ENCODE results near the gene DNAJC7.
A peak's percentile ranks its signal among the peaks of the same experiment; 100 is the strongest.
"Not testable (repeated sequence)": the region's sequence is repeated elsewhere in the genome, so short reads cannot be mapped to it uniquely, and the experiment has no call there.

Gene DNAJC7

DNA sequence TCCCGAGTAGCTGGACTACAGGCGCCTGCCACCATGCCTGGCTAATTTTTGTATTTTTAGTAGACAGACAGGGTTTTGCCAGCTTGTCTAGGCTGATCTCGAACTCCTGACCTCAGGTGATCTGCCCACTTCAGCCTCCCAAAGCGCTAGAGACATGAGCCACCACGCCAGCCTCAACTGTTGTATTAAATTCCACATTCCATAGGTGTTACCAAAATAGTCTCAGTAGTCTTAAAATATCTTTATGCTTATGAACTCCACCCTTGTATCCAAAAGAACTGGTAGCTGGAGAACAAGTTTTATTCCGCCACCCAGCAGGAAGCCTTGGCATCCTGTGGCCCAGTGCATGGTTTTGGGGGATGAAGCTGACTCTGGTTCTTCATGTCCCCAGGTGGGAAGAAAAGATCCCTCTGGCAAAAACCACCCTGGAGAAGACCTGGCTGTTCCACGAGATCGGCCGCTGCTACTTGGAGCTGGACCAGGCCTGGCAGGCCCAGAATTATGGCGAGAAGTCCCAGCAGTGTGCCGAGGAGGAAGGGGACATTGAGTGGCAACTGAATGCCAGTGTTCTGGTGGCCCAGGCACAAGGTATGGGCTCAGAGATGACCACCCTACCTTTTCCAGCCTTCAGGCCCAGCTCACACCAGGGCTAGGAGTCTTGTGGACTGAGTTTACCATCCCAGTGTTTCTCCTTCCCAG lies 68.3 kb downstream of the DNAJC7 start:
- DNase-seq (ENCODE audit: low spot score) = no peak

GRCh38 chr17:41944943-41945342 lies 72.3 kb downstream of the DNAJC7 start:
- DNase-seq (ENCODE audit: low spot score) = no peak

GRCh38 chr17:41943492-41943891 lies 73.7 kb downstream of the DNAJC7 start:
- no peak for DNase-seq (ENCODE audit: low spot score)

- no peak for DNase-seq (ENCODE audit: low spot score)
Measured at GRCh38 chr17:41942626-41943373, 74.4 kb downstream of the DNAJC7 start.

GRCh38 chr17:41941168-41941567 lies 76.1 kb downstream of the DNAJC7 start:
- DNase-seq (ENCODE audit: low spot score) = no peak

DNA sequence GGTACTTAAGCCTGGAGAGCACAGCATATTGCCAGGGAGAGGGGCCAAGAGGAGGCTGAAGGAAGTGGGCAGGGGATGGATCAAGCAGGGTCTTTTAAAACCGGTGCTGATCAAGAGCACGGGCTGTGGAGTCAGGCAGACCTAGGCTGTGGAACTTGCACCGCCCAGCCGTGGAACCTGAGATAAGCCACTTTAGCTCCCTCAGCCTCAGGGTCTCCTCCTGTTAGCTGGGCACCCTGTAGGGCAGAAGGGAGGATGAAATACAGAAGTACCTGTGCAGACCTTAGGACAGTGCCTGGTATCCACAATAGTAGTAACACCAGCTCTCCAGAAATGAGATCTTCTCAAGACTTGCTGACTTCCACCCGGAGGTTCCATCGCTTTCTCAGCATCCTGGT lies 77.5 kb downstream of the DNAJC7 start:
- DNase-seq (ENCODE audit: low spot score) = no peak

GRCh38 chr17:41939044-41939692 lies 78.1 kb downstream of the DNAJC7 start:
- no peak for DNase-seq (ENCODE audit: low spot score)

GRCh38 chr17:41937970-41938954 lies 79.0 kb downstream of the DNAJC7 start:
- DNase-seq (ENCODE audit: low spot score) = no peak

DNA sequence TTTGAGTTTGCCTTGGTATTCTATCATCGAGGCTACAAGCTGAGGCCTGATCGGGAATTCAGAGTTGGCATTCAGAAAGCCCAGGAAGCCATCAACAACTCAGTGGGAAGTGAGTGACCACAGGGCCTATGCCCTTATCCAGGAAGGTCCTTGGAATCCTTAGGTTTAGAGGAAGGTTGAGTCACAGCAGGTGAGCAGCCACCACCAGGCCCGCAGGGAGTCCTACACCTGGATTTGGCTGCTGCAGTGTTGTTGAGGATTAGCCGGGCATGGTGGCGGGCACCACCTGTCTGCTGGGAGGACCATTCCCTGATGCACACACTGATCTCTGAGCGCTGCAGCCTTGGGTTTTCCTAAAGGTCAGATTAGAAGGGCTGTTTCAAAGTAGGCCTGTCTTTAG lies 81.6 kb downstream of the DNAJC7 start:
- DNase-seq (ENCODE audit: low spot score) = no peak

- no peak for DNase-seq (ENCODE audit: low spot score)
Measured at GRCh38 chr17:41932816-41933389, 84.3 kb downstream of the DNAJC7 start.

GRCh38 chr17:41931715-41932114 lies 85.5 kb downstream of the DNAJC7 start:
- not testable (repeated sequence) for DNase-seq (ENCODE audit: low spot score)

DNA sequence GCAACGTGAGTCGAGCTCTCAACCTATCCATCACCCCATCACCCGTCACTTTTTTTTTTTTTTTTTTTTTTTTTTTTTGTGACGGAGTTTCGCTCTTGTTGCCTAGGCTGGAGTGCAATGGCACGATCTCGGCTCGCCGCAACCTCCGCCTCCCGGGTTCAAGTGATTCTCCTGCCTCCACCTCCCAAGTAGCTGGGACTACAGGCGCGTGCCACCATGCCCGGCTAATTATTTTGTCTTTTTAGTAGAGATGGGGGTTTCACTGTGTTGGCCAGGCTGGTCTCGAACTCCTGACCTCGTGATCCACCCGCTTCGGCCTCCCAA lies 86.4 kb downstream of the DNAJC7 start:
- not testable (repeated sequence) for DNase-seq (ENCODE audit: low spot score)

DNA sequence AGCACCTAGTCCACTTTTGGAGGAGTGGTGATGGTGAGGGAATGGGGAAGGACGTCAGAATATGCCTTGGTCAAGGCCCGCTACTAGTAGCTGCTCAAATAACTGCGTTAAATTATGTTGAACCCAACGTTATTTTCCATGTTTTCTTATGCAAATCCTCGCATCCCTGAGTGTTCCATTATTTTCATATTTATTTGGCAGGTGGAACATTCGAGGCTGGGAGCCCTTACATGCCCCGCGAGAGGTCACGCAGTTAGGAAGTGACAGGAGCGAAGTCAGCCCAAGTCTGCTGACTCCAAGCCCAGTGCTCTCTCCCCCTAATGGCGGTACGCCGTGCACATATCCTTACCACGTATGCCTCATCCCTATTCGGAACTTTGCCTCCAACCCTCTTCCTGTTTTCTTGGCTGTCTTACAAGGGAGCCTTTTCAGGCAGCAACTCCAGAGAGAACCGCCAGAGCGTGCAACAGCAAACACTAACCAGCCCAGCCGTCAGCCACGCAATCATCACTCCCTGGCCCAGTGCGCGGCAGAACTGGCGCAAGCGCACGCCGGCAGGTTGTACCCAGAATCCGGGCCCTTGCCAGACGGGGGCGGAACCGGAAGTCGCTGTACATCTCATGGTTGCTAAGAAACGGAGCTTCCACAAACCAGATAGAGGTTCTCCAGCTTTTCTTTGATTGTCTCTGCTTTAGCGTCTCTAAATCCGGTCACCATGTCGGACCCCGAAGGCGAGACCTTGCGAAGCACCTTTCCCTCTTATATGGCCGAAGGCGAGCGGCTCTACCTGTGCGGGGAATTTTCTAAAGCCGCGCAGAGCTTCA lies 87.0 kb downstream of the DNAJC7 start, which contains the start of gene ODAD4:
Gene ODAD4, plus strand, starts transcription at position 609 of the 824 bp plus-strand sequence. Its CDS starts 107 bp downstream, at position 716.
- peak; percentile 98 for DNase-seq (ENCODE audit: low spot score)

DNA sequence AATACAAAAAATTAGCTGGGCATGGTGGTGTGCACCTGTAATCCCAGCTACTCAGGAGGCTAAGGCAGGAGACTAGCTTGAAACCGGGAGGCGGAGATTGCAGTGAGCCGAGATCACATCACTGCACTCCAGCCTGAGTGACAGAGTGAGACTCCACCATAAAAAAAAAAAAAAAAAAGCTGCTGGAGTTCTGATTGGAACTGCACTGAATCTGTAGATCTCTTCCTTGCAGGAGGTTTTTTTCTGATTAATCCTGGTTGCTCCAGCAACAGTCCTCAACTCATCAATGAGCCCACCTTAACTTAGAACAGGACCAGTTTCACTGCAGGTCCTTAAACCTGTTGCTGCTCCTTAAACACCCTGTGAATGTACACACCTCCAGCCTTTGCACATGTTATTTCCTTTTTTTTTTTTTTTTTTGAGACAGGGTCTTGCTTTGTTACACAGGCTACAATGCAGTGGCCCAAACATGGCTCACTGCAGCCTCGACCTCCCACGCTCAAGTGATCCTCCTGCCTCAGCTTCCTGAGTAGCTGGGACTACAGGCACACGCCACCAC lies 88.5 kb downstream of the DNAJC7 start:
- DNase-seq (ENCODE audit: low spot score) = no peak

All from ecto neural progenitor cell (in vitro differentiated cells).